ENCODE measurements around the gene KRTAP5-5.
"Not testable (repeated sequence)": the region's sequence is repeated elsewhere in the genome, so short reads cannot be mapped to it uniquely, and the experiment has no call there.

KRTAP5-5 gene

GRCh38 chr11:1643146-1643690 is 13.6 kb downstream of the KRTAP5-5 start:
- no peak for DNase-seq

- no peak for DNase-seq
These were observed 15.2 kb downstream of the KRTAP5-5 start for GRCh38 chr11:1644601-1645356.

GRCh38 chr11:1645357-1645821 is 15.8 kb downstream of the KRTAP5-5 start:
- DNase-seq, result no peak

- DNase-seq, result not testable (repeated sequence)
These were observed 17.0 kb downstream of the KRTAP5-5 start for GRCh38 chr11:1646540-1646939.

GRCh38 chr11:1647901-1648652 is 18.5 kb downstream of the KRTAP5-5 start:
- DNase-seq, result no peak

- no peak for DNase-seq
These were observed 19.3 kb downstream of the KRTAP5-5 start for GRCh38 chr11:1648653-1649420.

GRCh38 chr11:1650034-1650917 is 20.7 kb downstream of the KRTAP5-5 start:
- DNase-seq, result no peak

- no peak for DNase-seq
These were observed 21.3 kb downstream of the KRTAP5-5 start for GRCh38 chr11:1650918-1651262.

GRCh38 chr11:1651411-1651980 is 21.9 kb downstream of the KRTAP5-5 start:
- no peak for DNase-seq

GRCh38 chr11:1652026-1652425 is 22.5 kb downstream of the KRTAP5-5 start:
- no peak for DNase-seq

GRCh38 chr11:1652442-1652770 is 22.8 kb downstream of the KRTAP5-5 start:
- no peak for DNase-seq

- peak; percentile 12 for DNase-seq
These were observed 23.4 kb downstream of the KRTAP5-5 start for GRCh38 chr11:1652771-1653540.

- DNase-seq, result no peak
These were observed 24.2 kb downstream of the KRTAP5-5 start for GRCh38 chr11:1653541-1654387.

- DNase-seq, result no peak
These were observed 25.0 kb downstream of the KRTAP5-5 start for GRCh38 chr11:1654388-1655167.

GRCh38 chr11:1655168-1656060 is 25.8 kb downstream of the KRTAP5-5 start:
- DNase-seq, result no peak

GRCh38 chr11:1656061-1656441 is 26.5 kb downstream of the KRTAP5-5 start:
- DNase-seq, result no peak

GRCh38 chr11:1656670-1657069 is 27.1 kb downstream of the KRTAP5-5 start:
- DNase-seq, result no peak

- DNase-seq, result no peak
These were observed 29.9 kb downstream of the KRTAP5-5 start for GRCh38 chr11:1659506-1659905.

Measured in NCI-H1092 (cell line).